HepG2 (cell line): ENCODE results near the gene APLF. TPM values are rescaled to one million over a fixed set of nuclear protein-coding genes. Genes with fewer than 3 reads are reported as not detected.

ENCODE experiments used
- BRD4 ChIP-seq: sonication (generic); formaldehyde crosslinking; IDR thresholded peaks from 2 replicates; pipeline ENCODE4 v1.4.0; 2020; ENCODE audit warnings: missing genetic modification reagents
- DR1 ChIP-seq: sonication (generic); formaldehyde crosslinking; IDR thresholded peaks from 2 replicates; pipeline ENCODE4 v1.8.0; 2021; ENCODE audit warnings: mild to moderate bottlenecking, missing genetic modification reagents, inconsistent platforms
- HDAC6 ChIP-seq: fragments of 200-600 bp; sonication (generic); IDR thresholded peaks from 2 replicates; pipeline ENCODE4 v1.7.0; 2017; ENCODE audit warnings: mild to moderate bottlenecking, antibody characterized with exemption, low read length, low read depth
- IRF9 ChIP-seq: sonication (generic); formaldehyde crosslinking; IDR thresholded peaks from 2 replicates; pipeline ENCODE4 v1.8.0; 2022; ENCODE audit warnings: missing genetic modification reagents, mild to moderate bottlenecking, borderline replicate concordance
- KLF6 ChIP-seq: IDR thresholded peaks from 2 replicates; pipeline ENCODE4 v1.8.0; 2016; ENCODE audit warnings: missing biosample characterization, missing genetic modification reagents
- MAFK ChIP-seq, 2 experiments: IDR thresholded peaks in 1 of 2; conservative IDR thresholded peaks in 1 of 2; 2 replicates each; pipeline ENCODE4 v1.6.1; 2011; ENCODE audit warnings: improper control_type of control experiment in 2 of 2, low read length in 2 of 2
- POLR2AphosphoS5 ChIP-seq: IDR thresholded peaks from 2 replicates; pipeline ENCODE4 v1.6.1; 2012; ENCODE audit warnings: low read depth, low read length
- SMARCE1 ChIP-seq: fragments of 450-650 bp; IDR thresholded peaks from 2 replicates; pipeline ENCODE4 v1.6.1; 2017; ENCODE audit warnings: borderline replicate concordance
- ZBTB2 ChIP-seq: sonication (generic); formaldehyde crosslinking; IDR thresholded peaks from 2 replicates; pipeline ENCODE4 v1.8.0; 2022; ENCODE audit warnings: low read depth, missing genetic modification reagents
- ZFAT ChIP-seq: sonication (generic); formaldehyde crosslinking; conservative IDR thresholded peaks from 2 replicates; pipeline ENCODE4 v1.8.1; 2023; ENCODE audit warnings: missing genetic modification reagents, inconsistent platforms
- ZNF335 ChIP-seq: sonication (generic); formaldehyde crosslinking; IDR thresholded peaks from 2 replicates; pipeline ENCODE4 v1.4.0; 2020; ENCODE audit warnings: missing genetic modification reagents
- ZNF407 ChIP-seq: sonication (generic); formaldehyde crosslinking; IDR thresholded peaks from one replicate; pipeline ENCODE4 v1.5.1; 2020; ENCODE audit warnings: mild to moderate bottlenecking, missing genetic modification reagents; ENCODE audit errors: not compliant biosample characterization
- ZNF570 ChIP-seq: sonication (generic); formaldehyde crosslinking; IDR thresholded peaks from 2 replicates; pipeline ENCODE4 v1.4.0; 2020; ENCODE audit warnings: mild to moderate bottlenecking, missing genetic modification reagents, borderline replicate concordance
- ZNF710 ChIP-seq: sonication (generic); formaldehyde crosslinking; IDR thresholded peaks from 2 replicates; pipeline ENCODE4 v1.5.0; 2020; ENCODE audit warnings: mild to moderate bottlenecking, missing genetic modification reagents, borderline replicate concordance
- polyA plus RNA-seq, 8 experiments: library from polyadenylated mRNA; depleted of rRNA in 3 of 8; stranded (reverse) in 7 of 8; unstranded in 1 of 8; fragments of >200 nt; fragmentation: Illumina TruSeq in 4 of 8; extraction: Trizol in 4 of 8; gene quantifications; 2 replicates each; pipeline versions ENCODE4 v1.2.1 to v1.2.3, GENCODE V29; 2011 to 2016; ENCODE audit warnings: low read depth in 4 of 8, missing spikeins in 1 of 8, mixed read lengths in 1 of 8; ENCODE audit not compliant: insufficient read depth in 1 of 8
- total RNA-seq, 5 experiments: library from RNA; depleted of rRNA; stranded (reverse); fragments of >200 nt; fragmentation: Illumina TruSeq; extraction: Trizol; gene quantifications; 2 replicates each; pipeline ENCODE4 v1.2.3, GENCODE V29; 2016; ENCODE audit warnings: low read depth in 1 of 5

Gene APLF
- total and polyA plus RNA-seq, 2 of the 13 experiments (the other 11 are each of a cell fraction or from before 2014, with no cell fraction given), result 0.45 to 2.2 TPM

- TF ChIP-seq IRF9 (CRISPR knock-in tag) (peak; percentile 60; the same call in 1 of the 2 replicates), HDAC6 (no peak), ZFAT (CRISPR knock-in tag) (0 out of 2 replicates have a peak, but pooled peaks have one; percentile 60), POLR2AphosphoS5 (peak; percentile 71; the same call in 1 of the 2 replicates), ZNF570 (CRISPR knock-in tag) (no peak), ZNF407 (no peak), SMARCE1 (no peak), MAFK (conservative IDR thresholded peaks at IDR 0.05 in 1 of 2, IDR thresholded peaks at IDR 0.05 in 1 of 2; ENCODE audit: low read length in 2 of 2) (no peak), KLF6 (CRISPR knock-in tag) (peak; percentile 79), ZNF710 (CRISPR knock-in tag) (no peak; the same call in 1 of the 2 replicates), BRD4 (CRISPR knock-in tag) (0 out of 2 replicates have a peak, but pooled peaks have one; percentile 54), ZNF335 (peak; percentile 93), ZBTB2 (CRISPR knock-in tag) (no peak), DR1 (CRISPR knock-in tag) (peak; percentile 63; the same call in 1 of the 2 replicates)
These were observed at the start of gene APLF, which contains the start of gene FBXO48 (continued) for GRCh38 chr2:68467077-68467960.
